ENCODE results near the gene CPE. TPM values are rescaled to one million over a fixed set of nuclear protein-coding genes. Genes with fewer than 3 reads are reported as not detected.

CPE gene
- total and polyA plus RNA-seq, 10 of the 15 experiments (the other 5 are each of a cell fraction or from before 2014, with no cell fraction given): 0.05 to 0.14 TPM; not detected in 8

GRCh38 chr4:165426331-165426730, 47.5 kb downstream of the CPE start (continued):
- no peak for TF ChIP-seq MTA3 (IDR thresholded peaks at IDR 0.05; ENCODE audit: borderline replicate concordance, low read length)
- TF ChIP-seq, protein P1, sequence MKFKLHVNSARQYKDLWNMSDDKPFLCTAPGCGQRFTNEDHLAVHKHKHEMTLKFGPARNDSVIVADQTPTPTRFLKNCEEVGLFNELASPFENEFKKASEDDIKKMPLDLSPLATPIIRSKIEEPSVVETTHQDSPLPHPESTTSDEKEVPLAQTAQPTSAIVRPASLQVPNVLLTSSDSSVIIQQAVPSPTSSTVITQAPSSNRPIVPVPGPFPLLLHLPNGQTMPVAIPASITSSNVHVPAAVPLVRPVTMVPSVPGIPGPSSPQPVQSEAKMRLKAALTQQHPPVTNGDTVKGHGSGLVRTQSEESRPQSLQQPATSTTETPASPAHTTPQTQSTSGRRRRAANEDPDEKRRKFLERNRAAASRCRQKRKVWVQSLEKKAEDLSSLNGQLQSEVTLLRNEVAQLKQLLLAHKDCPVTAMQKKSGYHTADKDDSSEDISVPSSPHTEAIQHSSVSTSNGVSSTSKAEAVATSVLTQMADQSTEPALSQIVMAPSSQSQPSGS (IDR thresholded peaks at IDR 0.05; ENCODE audit: low read length): no peak

- Histone ChIP-seq H3K9ac (ENCODE audit: control insufficient read depth, insufficient read depth, low read length) (no peak overlapping the region), H3K4me1 (ENCODE audit: control insufficient read depth, insufficient read depth, low read length) (no peaks in the 10 kb centered on the region), H3K27me3 (replicated peaks in 1 of 2; ENCODE audit: control insufficient read depth in 2 of 2, insufficient read depth in 2 of 2, low read length in 1 of 2) (no peaks in the 10 kb centered on the region; a peak in 1 of 4 replicates), H2AFZ (ENCODE audit: control insufficient read depth, low read depth, low read length) (no peak overlapping the region), H3K4me2 (ENCODE audit: control insufficient read depth, insufficient read depth) (no peak overlapping the region), H3K4me3 (no peak overlapping the region), H3K79me2 (ENCODE audit: control insufficient read depth, insufficient read depth, low read length) (no peaks in the 10 kb centered on the region), H3K36me3 (ENCODE audit: control insufficient read depth in 2 of 2, insufficient read depth in 2 of 2, low read length in 1 of 2) (no peaks in the 10 kb centered on the region), H3K9me3 (replicated peaks; ENCODE audit: control insufficient read depth, insufficient read depth, low read length) (no peaks in the 10 kb centered on the region), H3K27ac (ENCODE audit: control insufficient read depth, insufficient read depth) (no peak overlapping the region), H4K20me1 (ENCODE audit: control insufficient read depth, insufficient read depth) (no peaks in the 10 kb centered on the region)
- DNase-seq (ENCODE audit: low read depth, low spot score) (no peak), ATAC-seq (no peak), FAIRE-seq (no peak)
- ChIA-PET RAD21 (ENCODE audit: unreplicated experiment) (no interaction called here), CTCF (interaction anchor here (1.9 kb wide), 1 partner anchor 296 kb away, joined by 4 read pairs; no protein-coding TSS in a partner anchor), POLR2A (no interaction called here), SMC1A (ENCODE audit: uncharacterized antibody, unreplicated experiment) (no interaction called here)
- in situ Hi-C loops (cut with MboI): no loop called here
- intact Hi-C loops (cut with micrococcal nuclease; ENCODE audit: unreplicated experiment): no loop called here
- no TSS peak for BruUV-seq (replicated peaks)
- WGBS (ENCODE audit: insufficient coverage, insufficient replicate concordance, low lambda C conversion rate, missing lambda C conversion rate): 19% methylated on average over 3 of the region's 3 CpGs
- TF ChIP-seq BHLHE40 (IDR thresholded peaks at IDR 0.05; ENCODE audit: borderline replicate concordance in 1 of 2, low read depth in 2 of 2, low read length in 1 of 2): no peak
- no peak for TF ChIP-seq ATF3 (IDR thresholded peaks at IDR 0.05; ENCODE audit: borderline replicate concordance, extremely low read depth, low read depth, low read length)
- TF ChIP-seq KDM1A (IDR thresholded peaks at IDR 0.05; ENCODE audit: borderline replicate concordance): no peak
- no peak for TF ChIP-seq DPF2 (IDR thresholded peaks at IDR 0.05)
- no peak for TF ChIP-seq JUND (IDR thresholded peaks at IDR 0.05; ENCODE audit: low read depth, low read length)
- TF ChIP-seq ESRRA (IDR thresholded peaks at IDR 0.05; ENCODE audit: low read length): no peak
- no peak for TF ChIP-seq EGR1 (IDR thresholded peaks at IDR 0.05; ENCODE audit: borderline replicate concordance in 1 of 2, low read depth in 2 of 2, low read length in 2 of 2)
Observed at GRCh38 chr4:165426823-165427222, 48.0 kb downstream of the CPE start.

Measured in GM12878 (cell line).